Adrenal gland (tissue), 5 donors: ENCODE data around the gene HPSE2.

Source experiments
- POLR2A ChIP-seq, 2 donors: fragments of 450-650 bp; IDR thresholded peaks; one replicate each; pipeline ENCODE4 v1.6.1; 2017; ENCODE audit warnings: antibody characterized with exemption in 2 of 2, mild to moderate bottlenecking in 2 of 2, moderate library complexity in 1 of 2
- TF ChIP-seq, protein P1 (sequence below), 6 experiments: fragments of 450-650 bp in 4 of 6; fragments of 200-600 bp in 2 of 6; sonication (generic) in 1 of 6; IDR thresholded peaks; 1 replicate in 5 of 6; 2 replicates in 1 of 6; pipeline versions ENCODE4 v1.5.1 to v1.8.0; 2016 to 2021; ENCODE audit warnings: antibody characterized with exemption in 6 of 6, mild to moderate bottlenecking in 2 of 6, moderate library complexity in 1 of 6
- donor health status: DM: no; HTN: no; CAD: no.

GRCh38 chr10:98420786-98421185, 814.9 kb downstream of the HPSE2 start:
- TF ChIP-seq POLR2A (IDR thresholded peaks at IDR 0.05) = no peak
- TF ChIP-seq, protein P1, sequence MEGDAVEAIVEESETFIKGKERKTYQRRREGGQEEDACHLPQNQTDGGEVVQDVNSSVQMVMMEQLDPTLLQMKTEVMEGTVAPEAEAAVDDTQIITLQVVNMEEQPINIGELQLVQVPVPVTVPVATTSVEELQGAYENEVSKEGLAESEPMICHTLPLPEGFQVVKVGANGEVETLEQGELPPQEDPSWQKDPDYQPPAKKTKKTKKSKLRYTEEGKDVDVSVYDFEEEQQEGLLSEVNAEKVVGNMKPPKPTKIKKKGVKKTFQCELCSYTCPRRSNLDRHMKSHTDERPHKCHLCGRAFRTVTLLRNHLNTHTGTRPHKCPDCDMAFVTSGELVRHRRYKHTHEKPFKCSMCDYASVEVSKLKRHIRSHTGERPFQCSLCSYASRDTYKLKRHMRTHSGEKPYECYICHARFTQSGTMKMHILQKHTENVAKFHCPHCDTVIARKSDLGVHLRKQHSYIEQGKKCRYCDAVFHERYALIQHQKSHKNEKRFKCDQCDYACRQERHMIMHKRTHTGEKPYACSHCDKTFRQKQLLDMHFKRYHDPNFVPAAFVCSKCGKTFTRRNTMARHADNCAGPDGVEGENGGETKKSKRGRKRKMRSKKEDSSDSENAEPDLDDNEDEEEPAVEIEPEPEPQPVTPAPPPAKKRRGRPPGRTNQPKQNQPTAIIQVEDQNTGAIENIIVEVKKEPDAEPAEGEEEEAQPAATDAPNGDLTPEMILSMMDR (IDR thresholded peaks at IDR 0.05) = no peak
